GM18868 (cell line): ENCODE results near the gene RPL10.

Experiments used
- ATAC-seq: cut with Tn5 transposase; IDR thresholded peaks from one replicate; pipeline ENCODE4 v1.9.1; 2021; ENCODE audit warnings: mild to moderate bottlenecking, moderate library complexity; ENCODE audit not compliant: unreplicated experiment

RPL10 gene

DNA sequence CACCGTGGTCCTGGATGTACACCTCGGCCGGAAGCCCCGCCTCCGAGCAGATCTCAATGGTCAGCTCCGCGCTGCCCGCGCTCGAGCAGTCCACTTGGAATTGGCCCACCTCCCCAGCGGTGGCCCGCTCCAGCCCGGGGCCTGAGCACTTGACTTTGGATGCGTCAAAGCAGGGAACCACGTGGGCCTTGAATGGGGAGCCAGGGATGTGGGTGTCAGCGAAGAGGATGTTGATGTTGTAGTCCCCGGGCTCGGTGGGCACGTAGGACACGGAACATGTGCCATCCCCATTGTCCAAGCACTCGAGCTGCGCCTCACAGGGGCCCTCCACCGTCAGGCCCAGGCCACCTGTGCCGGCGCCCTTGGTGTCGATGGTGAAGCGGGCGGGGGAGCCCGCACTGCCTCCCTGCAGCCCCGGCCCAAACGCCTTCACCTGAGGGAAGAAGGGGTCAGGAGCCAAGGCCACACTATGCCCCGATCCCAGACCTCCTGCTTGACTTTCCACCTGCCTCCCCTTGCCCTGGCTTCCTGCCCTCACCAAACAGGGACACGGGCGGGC, 37.9 kb upstream of the RPL10 start:
- ATAC-seq: no peak

DNA sequence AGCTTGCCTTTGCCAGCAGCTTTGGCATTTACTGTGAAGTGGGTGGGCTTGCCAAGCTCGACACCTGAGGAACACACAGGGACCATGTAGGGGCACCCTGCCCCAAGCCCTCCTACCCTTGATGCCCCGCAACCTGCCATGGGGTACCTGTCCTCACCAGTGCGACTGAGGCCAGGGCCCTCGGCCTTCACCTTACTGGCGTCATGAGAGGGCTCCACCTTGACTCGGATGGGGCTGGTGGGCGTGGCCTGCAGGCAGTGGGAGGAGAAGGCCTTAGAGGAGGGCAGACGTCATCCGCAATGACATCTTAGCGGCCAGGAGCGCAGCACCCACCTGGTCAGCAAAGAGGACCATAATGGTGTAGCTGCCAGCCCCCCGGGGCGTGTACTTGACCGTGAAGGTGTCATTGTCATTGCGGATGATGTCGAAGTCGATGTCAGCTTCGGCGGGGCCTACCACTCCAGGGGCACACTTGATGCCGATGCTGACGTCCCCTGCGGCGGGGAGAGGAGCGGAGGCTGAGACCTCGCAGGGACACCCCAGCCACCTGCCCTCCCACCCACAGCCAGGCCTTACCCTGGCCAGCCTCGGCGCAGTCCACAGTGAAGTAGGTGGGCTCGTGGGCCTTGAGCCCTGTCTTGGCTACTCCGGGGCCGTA, 36.0 kb upstream of the RPL10 start:
- ATAC-seq: no peak

DNA sequence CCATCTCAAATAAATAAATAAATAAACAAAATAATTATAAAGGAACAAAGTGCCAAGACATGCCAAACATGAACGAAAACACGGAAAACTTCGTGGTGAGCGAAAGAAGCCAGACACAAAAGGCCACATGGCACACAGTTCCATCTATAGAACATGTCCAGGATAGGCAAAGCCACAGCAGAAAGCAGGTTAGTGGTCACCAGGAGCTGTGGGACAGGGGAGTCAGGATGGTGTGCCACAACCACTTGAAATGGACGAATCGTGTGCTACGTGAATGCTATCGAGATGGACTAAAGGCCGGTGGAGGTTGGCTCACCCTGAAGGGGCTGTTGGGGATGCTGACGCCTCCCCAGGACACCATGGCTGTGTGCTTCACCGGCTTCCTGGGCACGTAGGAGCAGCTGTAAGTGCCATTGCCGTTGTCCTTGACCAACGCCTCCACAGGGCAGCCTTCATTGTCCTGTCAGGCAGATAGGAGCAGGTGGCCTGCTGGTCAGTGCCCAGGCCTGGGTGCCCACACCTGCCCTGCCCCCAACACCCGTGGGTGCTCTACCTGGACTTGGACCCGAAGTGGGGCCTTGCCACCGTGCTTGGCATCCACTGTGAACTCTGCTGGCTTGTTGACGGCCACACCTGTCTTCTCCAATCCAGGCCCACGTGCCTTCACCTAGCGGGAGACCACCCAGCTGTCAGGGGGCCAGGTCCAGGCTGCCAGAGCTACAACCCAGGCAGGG, 34.3 kb upstream of the RPL10 start:
- ATAC-seq: no peak

DNA sequence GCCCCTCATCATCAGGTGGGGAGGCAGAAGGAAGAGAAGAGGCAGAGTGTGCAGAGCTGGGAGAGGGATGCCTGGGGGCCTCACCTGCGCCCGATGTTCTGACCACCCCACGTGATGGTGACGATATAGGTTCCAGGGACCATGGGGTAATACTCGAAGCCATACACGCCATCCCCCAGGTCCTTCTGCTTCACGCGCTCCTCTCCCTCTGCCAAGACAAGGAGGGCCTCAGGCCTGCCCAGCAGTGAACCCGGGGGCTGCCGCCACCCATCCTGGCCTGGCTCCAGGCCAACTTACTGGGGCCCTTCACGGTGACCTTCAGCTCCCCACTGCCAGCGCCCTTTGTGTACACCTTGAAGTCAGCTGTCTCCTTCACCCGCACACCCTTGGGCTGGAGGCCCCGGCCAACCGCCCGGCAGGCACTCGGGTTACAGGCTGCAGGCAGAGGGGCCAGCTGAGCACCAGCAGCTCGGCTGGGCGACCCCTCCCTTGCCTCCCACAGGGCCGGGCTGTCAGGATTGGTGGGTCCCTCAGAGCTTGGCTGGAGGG, 33.1 kb upstream of the RPL10 start:
- ATAC-seq: no peak

DNA sequence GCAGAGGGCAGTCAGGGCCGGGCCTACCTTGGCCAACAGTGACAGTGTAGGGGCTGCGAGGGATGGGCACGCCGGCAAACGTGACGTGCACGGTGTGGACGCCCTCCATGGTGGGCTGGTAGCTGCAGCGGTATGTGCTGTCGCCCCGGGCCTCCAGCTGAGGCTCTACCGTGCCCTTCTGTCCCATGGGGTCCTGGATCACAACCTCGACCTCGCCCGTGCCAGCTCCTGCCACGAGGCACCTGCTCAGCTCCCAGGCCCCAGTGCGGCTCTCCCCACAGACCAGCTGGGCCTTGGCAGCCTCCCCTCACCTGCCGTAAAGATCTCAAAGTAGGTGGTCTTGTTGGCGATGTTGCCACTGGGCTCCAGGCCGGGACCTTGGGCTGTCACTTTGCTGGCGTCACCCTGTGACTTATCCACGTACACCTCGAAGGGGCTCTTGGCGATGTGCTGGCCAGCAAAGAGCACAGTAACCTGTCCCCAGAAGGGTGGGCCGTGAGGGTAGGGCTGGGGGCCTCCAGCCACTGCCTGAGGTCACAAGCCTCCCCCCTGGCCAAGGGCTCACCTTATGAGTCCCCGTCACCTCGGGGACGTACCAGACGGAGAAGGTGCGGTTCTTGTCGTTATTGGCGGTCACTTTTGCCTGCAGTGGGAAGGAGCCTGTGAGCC, 32.0 kb upstream of the RPL10 start:
- no peak for ATAC-seq

DNA sequence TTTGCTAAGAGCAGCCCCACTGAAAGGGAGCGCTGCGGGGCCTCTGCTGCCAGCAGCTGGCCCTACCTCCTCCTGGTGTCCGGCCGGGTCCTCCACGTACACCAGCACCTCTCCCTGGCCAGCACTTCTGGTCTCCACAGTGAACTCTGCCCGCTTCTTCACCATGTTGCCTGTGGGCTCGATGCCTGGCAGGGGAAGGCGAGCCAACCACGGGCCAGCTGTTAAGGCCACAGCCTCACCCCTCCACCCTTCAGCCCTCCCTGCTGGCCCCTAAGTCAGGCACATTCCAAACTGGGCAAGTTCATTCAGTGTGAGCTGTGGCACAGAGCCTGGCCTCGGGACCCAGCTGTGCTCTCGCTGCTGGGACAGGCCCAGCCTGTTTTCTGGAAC, 31.5 kb upstream of the RPL10 start:
- ATAC-seq: no peak

DNA sequence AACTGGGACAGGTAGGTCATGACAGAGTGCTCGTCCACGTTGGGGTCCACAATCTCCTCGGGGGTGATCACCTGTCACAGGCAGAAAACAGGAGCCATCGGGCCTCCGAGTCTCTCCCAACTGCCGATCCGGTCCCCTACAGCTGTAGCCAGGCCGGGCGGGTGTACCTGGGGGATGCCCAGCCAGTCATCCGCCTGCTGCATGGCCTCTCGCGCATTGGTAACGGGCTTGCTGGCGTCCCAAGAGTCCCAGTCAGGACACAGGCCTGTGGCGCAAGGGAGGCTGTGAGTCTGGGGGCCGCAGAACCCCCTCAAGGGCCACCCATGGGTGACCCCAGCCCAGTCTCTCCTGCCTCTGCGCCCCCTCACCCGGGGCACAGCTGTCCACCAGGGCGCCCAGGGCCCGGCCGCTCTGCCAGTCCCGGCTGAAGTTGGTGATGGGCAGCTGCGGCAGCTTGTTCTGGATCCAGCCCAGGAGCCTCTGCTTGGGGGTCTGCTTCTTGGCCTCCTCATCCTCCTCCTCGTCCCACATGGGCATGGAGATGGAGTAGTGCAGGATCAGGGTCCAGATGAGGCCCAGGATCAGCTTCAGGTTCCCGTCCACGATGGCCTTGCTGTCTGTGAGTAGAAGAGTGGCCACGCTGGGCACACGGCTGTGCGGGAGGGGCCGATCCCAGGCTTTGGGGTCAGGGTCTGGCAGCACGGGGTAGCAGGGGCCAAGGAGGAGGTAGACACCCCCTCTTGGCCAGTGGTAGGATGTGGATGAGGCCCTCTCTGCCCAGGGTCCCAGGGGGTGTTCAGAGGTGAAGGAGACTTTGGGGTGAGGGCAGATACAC, 30.5 kb upstream of the RPL10 start:
- no peak for ATAC-seq

DNA sequence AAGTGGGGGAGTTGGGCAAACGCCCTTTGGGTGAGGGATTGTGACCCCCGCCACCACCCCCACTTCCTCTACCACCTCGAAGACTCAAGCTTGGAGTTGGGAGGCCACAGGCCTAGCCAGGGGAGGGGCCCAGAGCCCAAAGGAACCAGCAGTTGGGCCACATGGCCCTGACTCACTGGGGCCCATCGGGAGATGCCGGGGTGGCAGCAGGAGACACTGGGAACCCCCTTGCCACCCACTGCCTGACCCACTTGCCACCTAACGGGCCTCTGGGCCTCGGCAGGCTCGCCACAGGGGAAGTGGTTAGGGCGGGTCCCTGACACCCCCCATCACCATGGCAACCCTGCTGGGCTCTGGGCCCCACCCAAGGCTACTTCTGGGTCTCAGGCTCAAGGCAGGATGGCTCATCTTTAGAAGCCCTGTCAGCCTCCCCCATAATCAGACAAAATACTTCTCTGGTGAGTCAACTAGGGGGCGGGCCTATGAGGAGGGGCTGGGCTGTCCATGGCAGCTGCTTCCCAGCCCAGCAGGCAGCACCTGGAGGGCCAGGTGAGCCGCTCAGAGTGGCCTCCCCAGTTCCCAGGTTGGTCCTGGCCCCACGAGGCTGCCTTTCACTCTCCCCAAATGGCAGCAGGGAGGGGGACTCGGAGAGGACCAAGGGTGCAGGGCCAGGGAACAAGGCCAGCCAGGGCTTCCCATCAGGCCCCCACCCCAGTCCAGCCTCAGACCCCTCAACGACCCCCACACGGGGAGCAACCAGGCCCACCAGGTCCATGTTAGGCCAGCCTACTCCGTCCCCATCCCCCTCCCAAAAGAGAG, 29.3 kb upstream of the RPL10 start:
- ATAC-seq: peak; percentile 38

DNA sequence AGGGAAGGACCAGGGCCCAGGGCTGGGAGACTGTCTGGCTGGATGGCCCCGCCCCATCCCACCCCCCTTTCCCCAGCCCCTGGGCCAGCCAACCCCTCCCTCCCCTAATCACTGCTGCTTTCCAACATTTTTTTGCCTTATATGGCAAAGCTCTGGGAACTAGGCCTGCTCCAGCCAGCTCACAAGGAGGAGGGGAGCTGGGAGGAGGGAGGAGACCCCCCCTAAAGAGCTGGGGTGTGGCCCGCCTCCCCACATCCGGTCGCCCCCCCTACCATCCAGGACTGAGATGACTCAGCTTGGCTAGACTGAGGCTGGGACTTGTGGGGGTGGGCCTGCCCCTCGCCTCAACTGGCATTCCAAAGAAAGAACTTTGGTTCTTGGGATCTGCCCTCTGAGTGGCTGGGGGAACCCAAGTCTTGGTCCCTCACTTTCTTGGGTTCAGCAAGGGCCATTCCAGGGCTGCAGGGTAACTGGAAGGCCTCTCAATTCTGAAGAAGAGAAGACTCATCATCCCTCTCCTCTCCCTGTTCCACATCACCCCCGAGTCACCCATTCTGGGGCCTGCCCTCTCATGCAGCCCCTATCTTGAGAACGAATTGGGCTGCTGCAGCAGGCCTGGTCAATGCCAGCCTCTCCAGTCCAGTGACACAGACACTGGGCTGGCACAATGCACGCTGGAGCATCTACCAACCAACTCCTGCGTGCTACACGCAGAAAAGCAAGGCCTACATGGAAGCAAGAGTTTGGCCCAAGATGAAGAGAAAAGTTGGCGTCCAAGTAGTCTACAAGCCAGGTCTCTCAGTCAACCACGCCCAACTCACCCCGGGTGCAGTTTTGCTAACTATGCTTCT, 28.5 kb upstream of the RPL10 start:
- no peak for ATAC-seq

DNA sequence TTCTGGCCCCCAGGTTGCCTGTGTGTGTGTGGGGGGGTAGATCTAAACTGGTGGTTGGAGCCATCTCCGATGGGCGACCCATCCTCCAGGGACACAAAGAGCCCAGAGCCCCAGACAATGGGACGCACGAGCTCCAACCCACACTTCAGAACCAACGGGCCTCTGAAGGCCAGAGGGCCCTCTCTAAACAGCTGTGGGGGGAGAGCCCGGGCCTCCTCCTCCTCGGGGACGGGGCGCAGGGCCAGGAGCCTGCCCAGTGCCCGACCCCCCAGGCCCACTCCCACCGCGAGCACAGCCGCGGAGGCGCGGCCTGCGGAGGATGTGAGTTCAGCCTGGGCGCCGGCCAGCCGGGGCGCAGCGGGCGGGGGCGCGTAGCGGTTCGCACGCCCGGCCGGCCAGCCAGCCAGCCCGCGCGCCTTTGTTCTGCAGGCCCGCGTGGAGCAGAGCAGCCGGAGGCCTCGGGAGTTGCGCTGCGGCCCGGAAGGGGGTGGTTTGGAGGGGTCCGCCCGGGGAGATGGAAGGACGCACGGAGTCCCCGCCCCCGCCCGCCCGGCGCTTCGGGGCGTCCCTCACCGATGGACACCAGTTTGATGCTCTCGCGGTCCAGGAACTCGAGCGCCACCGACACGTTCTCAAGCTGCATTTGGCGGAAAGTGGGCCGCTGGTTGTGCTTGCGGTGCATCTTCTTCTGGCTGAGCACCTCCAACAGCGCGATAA, 27.7 kb upstream of the RPL10 start:
- ATAC-seq: no peak

DNA sequence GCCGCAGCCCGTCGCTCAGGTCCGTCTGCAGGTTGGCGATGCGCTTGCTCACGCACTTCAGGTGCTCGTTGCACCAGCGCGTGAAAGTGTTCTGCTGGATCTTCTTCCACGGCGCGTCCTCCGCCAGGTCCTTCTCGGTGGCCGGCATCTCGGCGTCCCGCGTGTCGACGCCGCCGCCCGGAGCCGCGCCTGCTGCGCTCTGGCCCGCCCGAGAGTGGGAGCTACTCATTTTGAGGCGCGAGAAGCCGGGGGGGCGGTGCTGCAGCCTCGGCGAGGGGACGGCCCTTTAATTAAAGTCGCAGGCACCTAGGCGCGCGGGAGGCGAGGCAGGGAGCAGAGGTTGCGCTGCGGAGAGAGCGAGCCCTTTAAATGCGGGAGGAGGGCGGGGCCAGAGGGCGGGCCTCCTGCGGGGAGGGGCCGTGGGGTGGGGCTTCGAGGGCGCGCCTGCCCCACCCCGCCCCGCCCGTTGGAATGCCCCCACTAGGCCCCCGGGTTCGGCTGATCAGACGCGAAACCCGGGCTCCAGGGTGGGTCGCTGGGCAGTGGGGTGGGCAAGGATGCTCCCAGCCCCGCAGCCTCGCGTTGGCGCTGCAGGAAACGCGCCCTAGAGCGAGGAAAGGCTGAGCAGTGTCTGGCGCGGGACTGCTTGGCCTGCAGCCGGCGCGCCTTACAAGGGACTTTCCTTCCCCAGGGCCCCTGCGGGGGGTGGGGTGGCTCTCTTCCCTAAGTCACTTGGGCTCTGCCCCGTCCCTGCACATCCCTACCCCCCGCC, 27.0 kb upstream of the RPL10 start:
- peak; percentile 59 for ATAC-seq

DNA sequence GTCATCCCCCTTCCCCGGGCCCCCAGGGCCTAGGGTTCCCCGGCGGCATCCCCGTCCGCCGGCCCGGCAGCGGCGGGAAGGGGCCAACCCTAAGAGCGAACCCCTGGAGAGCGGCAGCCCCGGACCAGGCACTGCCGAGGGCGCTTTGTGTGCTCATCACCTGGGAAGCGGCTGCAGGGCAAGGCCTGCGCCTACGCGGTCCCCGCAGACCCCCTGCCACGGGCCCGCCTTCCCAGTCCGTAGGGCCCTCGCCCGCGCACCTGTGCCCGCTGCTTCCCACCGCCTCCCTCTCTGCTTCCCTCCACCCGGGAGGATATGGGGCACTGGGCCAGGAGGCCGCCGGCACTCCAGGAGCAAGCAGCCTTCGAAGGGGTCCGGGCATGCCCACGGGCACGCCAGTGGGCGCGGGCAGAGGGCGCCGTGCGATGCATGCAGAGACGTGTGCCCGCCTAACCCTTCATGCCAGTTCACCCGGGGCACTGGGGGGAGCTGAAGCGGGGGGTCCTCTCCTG, 26.3 kb upstream of the RPL10 start:
- ATAC-seq: no peak

DNA sequence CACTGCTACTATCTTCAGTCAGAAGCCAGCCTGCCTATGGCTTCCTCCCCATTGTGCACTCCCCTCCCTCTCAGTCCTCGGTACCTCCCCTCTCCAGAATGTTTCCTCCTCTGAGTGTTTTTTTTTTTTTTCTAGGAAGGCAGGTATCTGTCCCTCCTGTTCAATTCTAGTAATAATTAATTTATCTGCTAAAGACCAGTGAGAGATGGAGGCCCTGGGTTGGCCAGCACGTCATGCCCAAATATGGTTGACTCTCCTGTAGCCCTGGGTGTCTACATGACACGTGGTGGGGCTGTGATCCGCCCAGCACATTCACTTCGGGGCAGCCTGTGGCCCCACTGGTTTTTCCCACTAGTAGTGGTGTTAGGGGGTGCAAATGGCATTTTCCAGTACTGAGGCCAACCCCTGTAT, 25.6 kb upstream of the RPL10 start:
- no peak for ATAC-seq

DNA sequence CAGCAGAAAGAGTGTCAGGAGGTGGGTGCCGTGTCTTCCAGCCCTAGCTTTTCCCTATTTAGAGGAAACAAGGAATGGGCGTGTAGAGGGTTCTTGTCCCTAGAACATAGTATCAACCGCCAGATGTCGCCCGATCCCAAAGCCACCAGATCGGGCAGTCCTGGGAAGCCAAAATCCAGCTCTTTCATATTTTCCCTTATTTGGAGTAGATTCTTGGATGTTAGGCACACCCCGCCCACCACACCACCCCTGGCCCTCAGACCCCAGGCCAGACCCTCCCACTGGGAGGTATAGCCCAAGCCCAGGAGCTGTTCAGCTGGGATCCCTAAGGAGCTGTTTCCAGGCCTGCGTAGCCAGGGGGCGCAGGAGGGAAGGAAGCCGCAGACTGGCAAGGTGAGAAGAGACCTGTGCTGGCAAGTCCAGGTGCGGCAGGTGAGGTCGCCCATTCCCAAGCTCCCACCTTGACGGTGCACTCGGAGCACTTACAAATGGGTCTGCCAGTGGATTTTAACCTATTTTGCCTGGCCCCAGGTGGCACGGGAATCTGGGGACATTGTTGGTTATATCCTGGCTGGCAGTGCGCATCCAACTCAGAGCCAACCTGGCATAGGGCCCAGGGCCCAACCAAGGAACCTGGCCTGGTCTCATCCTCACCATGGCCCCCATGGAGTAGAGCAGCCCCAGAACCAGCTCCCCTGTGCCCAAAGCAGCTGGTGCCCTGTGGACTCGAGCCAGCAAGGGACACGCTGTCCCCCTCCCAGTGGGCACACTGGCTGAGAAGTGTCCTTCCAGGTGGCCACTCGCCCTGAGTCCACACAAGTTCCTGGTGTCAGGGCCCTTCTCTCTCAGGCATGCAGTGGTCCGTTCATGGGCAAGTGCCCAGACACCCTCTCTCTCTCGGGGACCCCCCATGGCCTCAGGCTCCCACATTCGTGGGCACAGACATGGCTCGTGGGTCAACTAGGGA, 24.6 kb upstream of the RPL10 start:
- ATAC-seq: no peak

DNA sequence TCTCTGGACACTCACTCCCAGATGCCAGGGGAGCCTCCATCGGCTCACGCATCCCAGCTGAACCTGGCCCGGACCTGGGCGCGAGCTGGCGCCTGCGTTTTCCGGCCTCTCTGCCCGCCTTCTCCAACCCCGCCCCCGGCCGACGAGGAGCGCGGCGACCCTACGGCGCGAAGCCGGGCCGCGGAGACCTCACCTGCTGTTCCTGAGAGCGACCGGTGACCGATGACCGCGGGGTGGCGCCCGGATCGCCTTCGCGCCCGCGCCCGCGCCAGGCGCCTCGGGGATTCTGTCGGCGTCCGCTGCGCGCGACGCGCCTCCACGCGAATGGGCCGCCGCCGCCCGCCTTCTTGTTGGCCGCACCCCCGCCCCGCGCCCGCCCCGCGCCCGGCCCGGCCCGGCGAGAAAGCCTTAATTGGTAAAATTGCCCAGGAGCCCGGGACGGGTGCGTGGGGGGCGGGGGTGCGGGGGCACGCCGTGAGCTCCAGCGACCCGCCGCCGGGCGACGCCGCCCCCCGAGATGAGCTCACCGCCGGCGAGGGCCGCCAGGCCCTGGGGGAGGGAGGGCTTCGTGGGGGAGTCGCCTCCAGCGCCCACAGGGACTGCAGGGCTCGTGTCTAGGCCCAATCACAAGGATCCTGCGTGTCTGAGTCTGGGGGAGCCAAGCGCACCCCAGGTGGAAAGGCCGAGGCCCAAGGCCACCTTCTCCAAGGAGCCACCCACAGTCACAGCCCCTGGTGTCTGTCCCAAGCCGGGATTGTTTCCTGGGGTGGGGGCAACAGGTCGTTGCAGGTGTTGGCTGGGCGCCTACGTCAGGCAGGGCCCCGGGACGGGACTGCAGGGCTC, 23.6 kb upstream of the RPL10 start, which contains the start of gene FLNA:
TSS of gene FLNA (minus strand) at position 322 of the 843 bp plus-strand sequence. CDS start 3,389 bp downstream, outside the sequence.
- no peak for ATAC-seq
